ENCODE data around the gene TMEM219. TPM values are rescaled to one million over a fixed set of nuclear protein-coding genes. Genes with fewer than 3 reads are reported as not detected.

TMEM219 gene
- total and polyA plus RNA-seq, 2 of the 8 experiments (the other 6 are each of a cell fraction or from before 2014, with no cell fraction given), result 60.2 to 116 TPM

- no peak overlapping the region for H3K23ac ChIP-seq (ENCODE audit: insufficient read length)
- H3K23me2 ChIP-seq (ENCODE audit: low read depth, low read length), result peaks cover 7% of the 10 kb centered on the region; the same call in 1 of the 2 replicates
- no peak overlapping the region for H3K4ac ChIP-seq (replicated peaks; ENCODE audit: insufficient read length, low read depth, low read length)
- H3K27me3 ChIP-seq (replicated peaks in 1 of 4; ENCODE audit: control insufficient read depth in 3 of 4, extremely low read depth in 1 of 4, insufficient read depth in 3 of 4, low read length in 3 of 4), result peaks cover 2 to 10% (median 9%) of the 10 kb centered on the region in 4 experiments
- H2BK12ac ChIP-seq (ENCODE audit: low read depth, low read length), result no peak overlapping the region
- H2BK15ac ChIP-seq (ENCODE audit: low read length), result no peak overlapping the region
- no peak overlapping the region for H4K8ac ChIP-seq (ENCODE audit: extremely low read depth, insufficient read depth, low read length)
- ChIA-PET POLR2A (ENCODE audit: partially characterized antibody) (interaction anchor here (0.6 to 3.4 kb wide), 14 partner anchors 11 to 293 kb away, joined by 3 to 33 read pairs (median 4); partner anchors contain the start of genes ALDOA, HIRIP3, INO80E and PAGR1), CTCF (ENCODE audit: partially characterized antibody) (interaction anchor here (0.6 to 3.7 kb wide), 6 partner anchors 11 to 251 kb away, joined by 3 to 12 read pairs (median 4); partner anchors contain the start of genes TLCD3B and TMEM219)
- H3K27ac ChIP-seq (ENCODE audit: low read depth, low read length), result no peak overlapping the region
- no peak overlapping the region for H3K18ac ChIP-seq (ENCODE audit: extremely low read depth, low read length)
- no peak overlapping the region for H4K91ac ChIP-seq (replicated peaks; ENCODE audit: insufficient read length, low read length)
- H4K20me1 ChIP-seq (replicated peaks in 1 of 2; ENCODE audit: control insufficient read depth in 1 of 2, insufficient read depth in 2 of 2, low read length in 2 of 2), result peaks cover 2 to 18% of the 10 kb centered on the region in 2 experiments
- FAIRE-seq, result no peak
- peaks cover 9 to 33% of the 10 kb centered on the region in 2 experiments for H3K79me2 ChIP-seq (ENCODE audit: control insufficient read depth in 1 of 2, insufficient read depth in 2 of 2, low read length in 2 of 2)
- TF ChIP-seq SP4 (IDR thresholded peaks at IDR 0.05; ENCODE audit: low read length), result no peak
- TF ChIP-seq FOSL1 (IDR thresholded peaks at IDR 0.05; ENCODE audit: insufficient read depth, low read depth, low read length), result no peak
- TF ChIP-seq SAP30 (IDR thresholded peaks at IDR 0.05; ENCODE audit: insufficient read depth, insufficient replicate concordance, low read length), result no peak
- TF ChIP-seq SP1 (IDR thresholded peaks at IDR 0.05; ENCODE audit: low read depth, low read length), result no peak
- no peak for TF ChIP-seq SP2 (IDR thresholded peaks at IDR 0.05; ENCODE audit: low read length)
- TF ChIP-seq JUND (IDR thresholded peaks at IDR 0.05; ENCODE audit: low read length), result no peak
- no peak for TF ChIP-seq SIN3A (conservative IDR thresholded peaks at IDR 0.05 in 1 of 2, IDR thresholded peaks at IDR 0.05 in 1 of 2; ENCODE audit: low read depth in 1 of 2, low read length in 2 of 2)
- no peak for TF ChIP-seq YY1 (IDR thresholded peaks at IDR 0.05; ENCODE audit: low read depth, low read length)
- no peak for TF ChIP-seq USF2 (IDR thresholded peaks at IDR 0.05; ENCODE audit: low read length)
- no peak for TF ChIP-seq CTCF (IDR thresholded peaks at IDR 0.05; ENCODE audit: control extremely low read depth in 1 of 3, insufficient read depth in 1 of 3, low read depth in 1 of 3, low read length in 3 of 3)
- H2AFZ ChIP-seq (ENCODE audit: low read length), result no peak overlapping the region
- H3K9me3 ChIP-seq (ENCODE audit: insufficient read depth in 2 of 2, low read depth in 1 of 2, low read length in 1 of 2), result peaks cover 11% of the 10 kb centered on the region in 2 experiments
- H3K4me1 ChIP-seq (replicated peaks in 1 of 4; ENCODE audit: control insufficient read depth in 3 of 4, insufficient read depth in 4 of 4, low read length in 3 of 4), result peaks cover 4 to 20% (median 7%) of the 10 kb centered on the region in 4 experiments
- H3K14ac ChIP-seq (ENCODE audit: insufficient read length), result no peak overlapping the region
- DNase-seq (ENCODE audit: low read depth in 1 of 2, low spot score in 2 of 2), result no peak
- H2BK120ac ChIP-seq (replicated peaks; ENCODE audit: low read depth, low read length), result no peak overlapping the region
- H3K4me2 ChIP-seq (ENCODE audit: insufficient read depth in 1 of 2, low read depth in 2 of 2, low read length in 2 of 2), result no peak overlapping the region
- no peak overlapping the region for H3K56ac ChIP-seq (replicated peaks; ENCODE audit: insufficient read length, low read depth, low read length)
- 100% methylated on average over 1 of the region's 1 CpG; no CpG with 5 or more reads in 1 of the 2 experiments for WGBS, 2 experiments (ENCODE audit: extremely low coverage in 1 of 2, insufficient coverage in 1 of 2, insufficient read length in 1 of 2, insufficient replicate concordance in 2 of 2, low coverage in 1 of 2, low lambda C conversion rate in 2 of 2, missing lambda C conversion rate in 1 of 2)
- H3K36me3 ChIP-seq (ENCODE audit: control insufficient read depth in 2 of 4, insufficient read depth in 4 of 4, low read length in 3 of 4), result peaks cover 0 to 20% (median 7%) of the 10 kb centered on the region in 4 experiments; a peak in 6 of 8 replicates
- no peak overlapping the region for H3K4me3 ChIP-seq (ENCODE audit: extremely low read depth in 1 of 4, insufficient read depth in 2 of 4, low read depth in 3 of 4, low read length in 4 of 4)
- no peak overlapping the region for H2BK5ac ChIP-seq (ENCODE audit: low read depth, low read length)
- H2AK5ac ChIP-seq (ENCODE audit: low read depth, low read length), result no peak overlapping the region
- H2BK20ac ChIP-seq (ENCODE audit: low read length), result no peak overlapping the region
- no peak overlapping the region for H4K5ac ChIP-seq (ENCODE audit: insufficient read length, low read depth, low read length)
- no peak overlapping the region for H3K9ac ChIP-seq (replicated peaks in 1 of 4; ENCODE audit: extremely low read depth in 1 of 4, low read depth in 3 of 4, low read length in 3 of 4)
- peaks cover 17% of the 10 kb centered on the region for H3K79me1 ChIP-seq (ENCODE audit: low read depth, low read length)
Observed at GRCh38 chr16:29972500-29972899, 10.6 kb downstream of the TMEM219 start.

Data from H1 (cell line).